HUDEP-2 (cell line): Measurements from ENCODE around the gene SNX10.
A peak's percentile ranks its signal among the peaks of the same experiment; 100 is the strongest.
"Not testable (repeated sequence)": the region's sequence is repeated elsewhere in the genome, so short reads cannot be mapped to it uniquely, and the experiment has no call there.

Source experiments
- DNase-seq, 76 experiments: peaks; one replicate each; lab custom pipeline; 2025; ENCODE audit not compliant: unreplicated experiment in 76 of 76; lab: John Stamatoyannopoulos, UW

Gene SNX10

GRCh38 chr7:26291699-26292538, at the start of gene SNX10:
TSS of gene SNX10 (plus strand) at chr7:26291862. CDS start at chr7:26346443, 54,581 bp downstream.
- DNase-seq = peak in 18 of 76 experiments; percentile 2 to 44 (median 13)

- no peak for DNase-seq
These were observed 46.5 kb upstream of the SNX10 start for GRCh38 chr7:26245150-26245549.

- no peak for DNase-seq
These were observed 41.4 kb upstream of the SNX10 start for GRCh38 chr7:26250239-26250638.

- not testable (repeated sequence) for DNase-seq
These were observed 29.8 kb upstream of the SNX10 start for GRCh38 chr7:26261866-26262265.

- no peak for DNase-seq
These were observed 26.6 kb upstream of the SNX10 start for GRCh38 chr7:26265065-26265464.

- DNase-seq = no peak
These were observed 26.1 kb upstream of the SNX10 start for GRCh38 chr7:26265499-26266075.

- DNase-seq = no peak
These were observed 24.0 kb upstream of the SNX10 start for GRCh38 chr7:26267601-26268166.

- DNase-seq = no peak
These were observed 16.4 kb upstream of the SNX10 start for GRCh38 chr7:26275213-26275612.

- peak in 10 of 76 experiments; percentile 1 to 35 (median 12) for DNase-seq
These were observed 12.9 kb upstream of the SNX10 start for GRCh38 chr7:26278770-26279169.

GRCh38 chr7:26279405-26279804, 12.3 kb upstream of the SNX10 start:
- DNase-seq = peak in 1 of 76 experiments; percentile 1

- DNase-seq = no peak
These were observed 11.6 kb upstream of the SNX10 start for GRCh38 chr7:26280097-26280496.

GRCh38 chr7:26280723-26281122, 10.9 kb upstream of the SNX10 start:
- no peak for DNase-seq

GRCh38 chr7:26284477-26284876, 7.2 kb upstream of the SNX10 start:
- no peak for DNase-seq

- peak in 5 of 76 experiments; percentile 6 to 37 (median 13) for DNase-seq
These were observed 6.5 kb upstream of the SNX10 start for GRCh38 chr7:26284995-26285632.

GRCh38 chr7:26286157-26286556, 5.5 kb upstream of the SNX10 start:
- DNase-seq = no peak

- DNase-seq = not testable (repeated sequence)
These were observed 3.5 kb upstream of the SNX10 start for GRCh38 chr7:26288126-26288525.

- no peak for DNase-seq
These were observed 411 bp upstream of the SNX10 start for GRCh38 chr7:26291251-26291650.

GRCh38 chr7:26292768-26293560, 1.3 kb downstream of the SNX10 start:
- DNase-seq = no peak

GRCh38 chr7:26293569-26294308, 2.1 kb downstream of the SNX10 start:
- no peak for DNase-seq

GRCh38 chr7:26295015-26295414, 3.4 kb downstream of the SNX10 start:
- DNase-seq = no peak
